Right cardiac atrium (tissue), 5 donors: ENCODE measurements around the gene BOLA2. TPM values are rescaled to one million over a fixed set of nuclear protein-coding genes. Genes with fewer than 3 reads are reported as not detected.
"Not testable (repeated sequence)": the region's sequence is repeated elsewhere in the genome, so short reads cannot be mapped to it uniquely, and the experiment has no call there.

ENCODE experiments used
- ATAC-seq, 2 donors: fragments of 200-7000 bp; cut with Tn5 transposase; one replicate each; pipeline versions ENCODE4 v1.8.0 to v1.9.1; 2020; ENCODE audit warnings: moderate library complexity in 2 of 2, mild to moderate bottlenecking in 1 of 2
- DNase-seq, 3 donors: peaks; one replicate each; pipeline ENCODE4 v3.0.0-alpha.2; 2020
- H3K27ac ChIP-seq: one replicate; pipeline ENCODE4 v1.5.1; 2013; ENCODE audit warnings: mild to moderate bottlenecking, low read length, control low read depth, moderate library complexity
- H3K27me3 ChIP-seq: one replicate; pipeline ENCODE4 v1.6.1; 2013; ENCODE audit not compliant: control insufficient read depth, insufficient read depth
- H3K4me1 ChIP-seq: one replicate; pipeline ENCODE4 v1.6.1; 2013; ENCODE audit warnings: low read length; ENCODE audit not compliant: control insufficient read depth, insufficient read depth
- H3K4me3 ChIP-seq: one replicate; pipeline ENCODE4 v1.5.1; 2013; ENCODE audit warnings: low read length, control low read depth
- H3K9me3 ChIP-seq: one replicate; pipeline ENCODE4 v1.6.1; 2013; ENCODE audit warnings: low read length; ENCODE audit not compliant: control insufficient read depth
- WGBS: extraction: QIAGEN DNeasy Blood & Tissue Kit; methylation state at CpG from one replicate; pipeline ENCODE4 v1.1.7; 2013; 5-methylcytosine and 5-hydroxymethylcytosine counted together
- intact Hi-C, 4 donors: fragments of 100-400 bp; cut with DNase I; formaldehyde crosslinking; loops; one replicate each; pipeline versions ENCODE4 v1.11.0 to v1.14.0; 2022 to 2023
- polyA plus RNA-seq: library from polyadenylated mRNA; stranded (reverse); fragments of 200-250 nt; gene quantifications from one replicate; pipeline ENCODE4 v1.2.3, GENCODE V29; 2013
- total RNA-seq, 4 donors: library from RNA; stranded (reverse); fragmentation: NEBNext Ultra II Directional; extraction: Animal tissue kit (Norgen Biotek cat#: 25700); gene quantifications; one replicate each; pipeline ENCODE4 v1.2.1, GENCODE V29; 2021
- donor health status: healthy with polysubstance abuse.
- donor health status: DM: no; HTN: yes; CAD: no.
- donor health status: DM: no; HTN: no; CAD: no.
- donor health status: DM: no; HTN: yes; CAD: no; lungs with severe emphysema.
- donor health status: DM: yes; HTN: yes; CAD: no.

Gene BOLA2
- total and polyA plus RNA-seq, 5 donors = 2.5 to 15.3 (median 6.1) TPM

- H3K4me1 ChIP-seq, DNase-seq, H3K9me3 ChIP-seq, H3K4me3 ChIP-seq, H3K27ac ChIP-seq, intact Hi-C loops, H3K27me3 ChIP-seq: not testable (repeated sequence)
- WGBS = no CpG with 5 or more reads among the region's 29 CpGs
- peak; percentile 88 for ATAC-seq
These were observed 677 bp upstream of the BOLA2 start for GRCh38 chr16:29454828-29455227.

GRCh38 chr16:29453754-29454153, 397 bp downstream of the BOLA2 start:
- H3K4me1 ChIP-seq, intact Hi-C loops, H3K9me3 ChIP-seq, H3K27me3 ChIP-seq, H3K27ac ChIP-seq, H3K4me3 ChIP-seq, DNase-seq: not testable (repeated sequence)
- WGBS = no CpG with 5 or more reads among the region's 21 CpGs
- ATAC-seq = peak; percentile 12 to 24

GRCh38 chr16:29425390-29425789, 28.8 kb downstream of the BOLA2 start:
- H3K4me1 ChIP-seq, H3K9me3 ChIP-seq, H3K27me3 ChIP-seq, intact Hi-C loops, H3K27ac ChIP-seq, H3K4me3 ChIP-seq, ATAC-seq, DNase-seq: not testable (repeated sequence)
- WGBS = 96% methylated on average over 3 of the region's 3 CpGs

- intact Hi-C loops, ATAC-seq, DNase-seq, H3K4me1 ChIP-seq, H3K27ac ChIP-seq, H3K4me3 ChIP-seq, H3K27me3 ChIP-seq, H3K9me3 ChIP-seq: not testable (repeated sequence)
- WGBS = 98% methylated on average over 2 of the region's 2 CpGs
These were observed 30.6 kb downstream of the BOLA2 start for GRCh38 chr16:29423587-29423986.

- H3K27me3 ChIP-seq, intact Hi-C loops, ATAC-seq, H3K4me1 ChIP-seq, DNase-seq, H3K9me3 ChIP-seq, H3K4me3 ChIP-seq, H3K27ac ChIP-seq: not testable (repeated sequence)
- 63% methylated on average over 7 of the region's 7 CpGs for WGBS
These were observed 48.9 kb downstream of the BOLA2 start for GRCh38 chr16:29405249-29405648.

Other genes starting within 250 kb of the BOLA2 start
- gene NPIPB11, start 47.6 kb downstream of the BOLA2 start, total RNA-seq = under 1 TPM; 0.20 to 0.93 (median 0.24) TPM
- gene NPIPB11, start 47.6 kb downstream of the BOLA2 start, polyA plus RNA-seq = 1.0 TPM
- gene SLX1B, start 182 bp upstream of the BOLA2 start, total RNA-seq = 10 to 100 TPM; 12.4 to 20.7 (median 19.5) TPM
- gene SLX1B, start 182 bp upstream of the BOLA2 start, polyA plus RNA-seq = 15.0 TPM
- 1 to 10 TPM; 3.3 to 5.6 (median 3.7) TPM for gene SULT1A4, start 5.6 kb upstream of the BOLA2 start, total RNA-seq
- 17.0 TPM for gene SULT1A4, start 5.6 kb upstream of the BOLA2 start, polyA plus RNA-seq
- 10 to 100 TPM; 20.4 to 32.6 (median 24.6) TPM for gene NPIPB12, start 52.1 kb upstream of the BOLA2 start, total RNA-seq
- 19.1 TPM for gene NPIPB12, start 52.1 kb upstream of the BOLA2 start, polyA plus RNA-seq
- gene SPN, start 208.9 kb upstream of the BOLA2 start, total RNA-seq = 1 to 10 TPM; 1.3 to 3.4 (median 2.9) TPM
- gene SPN, start 208.9 kb upstream of the BOLA2 start, polyA plus RNA-seq = 2.6 TPM
- 10 to 100 TPM; 20.4 to 53.5 (median 39.7) TPM for gene QPRT, start 224.8 kb upstream of the BOLA2 start, total RNA-seq
- 44.3 TPM for gene QPRT, start 224.8 kb upstream of the BOLA2 start, polyA plus RNA-seq